HepG2 (cell line): Measurements from ENCODE around the gene CCM2. TPM values are rescaled to one million over a fixed set of nuclear protein-coding genes. Genes with fewer than 3 reads are reported as not detected.

Experiments
- ATAC-seq: fragments of 200-7000 bp; cut with Tn5 transposase; 3 replicates; pipeline ENCODE4 v1.9.1; 2020; ENCODE audit warnings: mild to moderate bottlenecking, moderate library complexity
- BruUV-seq: library from RNA; stranded (reverse); fragments of 400-500 nt; replicated peaks from 2 replicates; lab custom pipeline; 2021; lab: Mats Ljungman, UMichigan
- CTCF ChIA-PET: fragments of 300-600 bp; formaldehyde crosslinking; extraction: SDS; loops from one replicate; lab custom pipeline; 2021; ENCODE audit warnings: low total read pairs, inconsistent platforms, low intra/inter-chr PET ratio; lab: Yijun Ruan, JAX
- POLR2A ChIA-PET: fragments of 350-600 bp; sonication (Branson Sonifier 250); formaldehyde crosslinking; loops from one replicate; lab custom pipeline; 2020; ENCODE audit warnings: antibody characterized with exemption, inconsistent platforms; lab: Yijun Ruan, JAX
- DNase-seq: peaks from one replicate; pipeline ENCODE4 v3.0.0-alpha.2; 2015; ENCODE audit warnings: low spot score
- FAIRE-seq: peaks from 3 replicates; lab custom pipeline; 2011; peaks lifted over from hg19 to GRCh38; lab: Jason Lieb, UNC
- H2AFZ ChIP-seq: one replicate; pipeline ENCODE4 v1.6.1; 2011; ENCODE audit warnings: low read length, inconsistent platforms
- H3K27ac ChIP-seq: fragments of 300-600 bp; 3 replicates; pipeline ENCODE4 v1.8.0; 2011; ENCODE audit warnings: mixed run types, mild to moderate bottlenecking, mixed read lengths, low read length, inconsistent platforms; ENCODE audit not compliant: insufficient read depth; ENCODE audit errors: extremely low read length
- H3K27me3 ChIP-seq, 2 experiments: fragments of 200-600 bp in 1 of 2; 2 replicates in 1 of 2; 3 replicates in 1 of 2; pipeline versions ENCODE4 v1.6.0 to v1.8.0; 2011; ENCODE audit warnings: low read length in 2 of 2, mild to moderate bottlenecking in 2 of 2, moderate library complexity in 2 of 2, inconsistent platforms in 1 of 2; ENCODE audit not compliant: insufficient read depth in 2 of 2, control insufficient read depth in 1 of 2
- H3K36me3 ChIP-seq, 2 experiments: fragments of 200-600 bp in 1 of 2; replicated peaks in 1 of 2; 2 replicates in 1 of 2; 3 replicates in 1 of 2; pipeline versions ENCODE4 v1.5.1 to v1.8.0; 2011; ENCODE audit warnings: low read length in 2 of 2, inconsistent platforms in 1 of 2; ENCODE audit not compliant: insufficient read depth in 2 of 2, control insufficient read depth in 1 of 2
- H3K4me1 ChIP-seq: 2 replicates; pipeline ENCODE4 v1.5.1; 2012; ENCODE audit warnings: low read length, inconsistent platforms; ENCODE audit not compliant: insufficient read depth
- H3K4me2 ChIP-seq: 2 replicates; pipeline ENCODE4 v1.6.0; 2011; ENCODE audit warnings: low read depth, low read length, inconsistent platforms
- H3K4me3 ChIP-seq, 3 experiments: fragments of 200-600 bp in 1 of 3; sonication (generic), shearing (Covaris generic) in 1 of 3; replicated peaks in 1 of 3; 2 replicates each; pipeline ENCODE4 v1.5.1; 2011 to 2016; ENCODE audit warnings: low read length in 3 of 3, inconsistent platforms in 2 of 3, low read depth in 2 of 3, mild to moderate bottlenecking in 2 of 3, control low read depth in 1 of 3, mixed read lengths in 1 of 3; ENCODE audit not compliant: insufficient read depth in 1 of 3
- H3K79me2 ChIP-seq: one replicate; pipeline ENCODE4 v1.6.1; 2011; ENCODE audit warnings: low read length, inconsistent platforms; ENCODE audit not compliant: insufficient read depth
- H3K9ac ChIP-seq: 2 replicates; pipeline ENCODE4 v1.6.0; 2011; ENCODE audit warnings: mild to moderate bottlenecking, low read depth, low read length, inconsistent platforms; ENCODE audit not compliant: insufficient read depth
- H3K9me3 ChIP-seq: 2 replicates; pipeline ENCODE4 v1.5.1; 2012; ENCODE audit warnings: mild to moderate bottlenecking, low read length
- H4K20me1 ChIP-seq: 2 replicates; pipeline ENCODE4 v1.6.0; 2011; ENCODE audit warnings: inconsistent platforms, mild to moderate bottlenecking, low read length, moderate library complexity; ENCODE audit not compliant: insufficient read depth
- GABPB1 ChIP-seq: IDR thresholded peaks from 2 replicates; pipeline ENCODE4 v1.6.1; 2016; ENCODE audit warnings: mild to moderate bottlenecking, missing genetic modification reagents, moderate library complexity, missing compliant biosample characterization
- GLMP ChIP-seq: sonication (generic); formaldehyde crosslinking; IDR thresholded peaks from 2 replicates; pipeline ENCODE4 v1.9.0; 2021; ENCODE audit warnings: missing genetic modification reagents, mild to moderate bottlenecking, borderline replicate concordance
- KLF16 ChIP-seq, 2 experiments: sonication (generic) in 1 of 2; formaldehyde crosslinking in 1 of 2; IDR thresholded peaks; 2 replicates each; pipeline versions ENCODE4 v1.6.1 to v1.8.0; 2016 to 2023; ENCODE audit warnings: missing genetic modification reagents in 2 of 2, missing compliant biosample characterization in 1 of 2
- MAFF ChIP-seq: IDR thresholded peaks from 2 replicates; pipeline ENCODE4 v1.6.1; 2011; ENCODE audit warnings: low read depth, low read length, improper control_type of control experiment
- MAFK ChIP-seq, 2 experiments: IDR thresholded peaks in 1 of 2; conservative IDR thresholded peaks in 1 of 2; 2 replicates each; pipeline ENCODE4 v1.6.1; 2011; ENCODE audit warnings: improper control_type of control experiment in 2 of 2, low read length in 2 of 2
- MLLT10 ChIP-seq: sonication (generic); formaldehyde crosslinking; IDR thresholded peaks from 2 replicates; pipeline ENCODE4 v1.4.0; 2020; ENCODE audit warnings: missing genetic modification reagents
- RBM22 ChIP-seq: fragments of 200-400 bp; formaldehyde crosslinking; optimal IDR thresholded peaks from 2 replicates; pipeline ENCODE3; 2017; ENCODE audit warnings: mild to moderate bottlenecking, low read length, moderate library complexity
- STAT5B ChIP-seq: sonication (generic); formaldehyde crosslinking; IDR thresholded peaks from 2 replicates; pipeline ENCODE4 v1.4.0; 2020; ENCODE audit warnings: missing genetic modification reagents
- ZNF264 ChIP-seq: sonication (generic); formaldehyde crosslinking; IDR thresholded peaks from 2 replicates; pipeline ENCODE4 v1.4.0; 2020; ENCODE audit warnings: missing genetic modification reagents
- ZNF44 ChIP-seq: sonication (generic); formaldehyde crosslinking; IDR thresholded peaks from 2 replicates; pipeline ENCODE4 v1.5.1; 2020; ENCODE audit warnings: mild to moderate bottlenecking, missing genetic modification reagents
- ZNF629 ChIP-seq: sonication (generic); formaldehyde crosslinking; conservative IDR thresholded peaks from 2 replicates; pipeline ENCODE4 v1.5.0; 2020; ENCODE audit warnings: missing genetic modification reagents
- ZNF816 ChIP-seq: sonication (generic); formaldehyde crosslinking; IDR thresholded peaks from 2 replicates; pipeline ENCODE4 v1.8.0; 2022; ENCODE audit warnings: missing genetic modification reagents, mild to moderate bottlenecking, borderline replicate concordance
- WGBS: methylation state at CpG from one replicate; pipeline ENCODE4 v1.1.6; 2017; ENCODE audit warnings: low lambda C conversion rate; 5-methylcytosine and 5-hydroxymethylcytosine counted together
- in situ Hi-C: cut with HindIII; loops from 2 replicates; pipeline ENCODE4 v1.10.0; 2017; ENCODE audit warnings: low pct_unique_long_range_greater_than_20kb; ENCODE audit not compliant: extremely low pct_ligation_motif_present
- intact Hi-C: fragments of 100-400 bp; cut with micrococcal nuclease; formaldehyde crosslinking; loops from one replicate; pipeline ENCODE4 v1.10.0; 2022; ENCODE audit not compliant: unreplicated experiment
- polyA plus RNA-seq, 8 experiments: library from polyadenylated mRNA; depleted of rRNA in 3 of 8; stranded (reverse) in 7 of 8; unstranded in 1 of 8; fragments of >200 nt; fragmentation: Illumina TruSeq in 4 of 8; extraction: Trizol in 4 of 8; gene quantifications; 2 replicates each; pipeline versions ENCODE4 v1.2.1 to v1.2.3, GENCODE V29; 2011 to 2016; ENCODE audit warnings: low read depth in 4 of 8, missing spikeins in 1 of 8, mixed read lengths in 1 of 8; ENCODE audit not compliant: insufficient read depth in 1 of 8
- total RNA-seq, 5 experiments: library from RNA; depleted of rRNA; stranded (reverse); fragments of >200 nt; fragmentation: Illumina TruSeq; extraction: Trizol; gene quantifications; 2 replicates each; pipeline ENCODE4 v1.2.3, GENCODE V29; 2016; ENCODE audit warnings: low read depth in 1 of 5
- TF ChIP-seq, protein P1 (sequence below): sonication (generic); formaldehyde crosslinking; IDR thresholded peaks from 2 replicates; pipeline ENCODE4 v1.4.0; 2020; ENCODE audit warnings: missing genetic modification reagents, borderline replicate concordance
- TF ChIP-seq, protein P2 (sequence below): sonication (generic); formaldehyde crosslinking; IDR thresholded peaks from 2 replicates; pipeline ENCODE4 v1.5.1; 2020; ENCODE audit warnings: mild to moderate bottlenecking, moderate library complexity, missing genetic modification reagents
- TF ChIP-seq, protein P3 (sequence below): sonication (generic); formaldehyde crosslinking; IDR thresholded peaks from 2 replicates; pipeline ENCODE4 v1.5.1; 2020; ENCODE audit warnings: mild to moderate bottlenecking, missing genetic modification reagents, moderate library complexity

Gene CCM2
- total and polyA plus RNA-seq, 2 of the 13 experiments (the other 11 are each of a cell fraction or from before 2014, with no cell fraction given), result 13.7 to 15.8 TPM

GRCh38 chr7:45112648-45113047 lies 112.6 kb downstream of the CCM2 start:
- Histone ChIP-seq H3K4me1 (peaks cover 46% of the 10 kb centered on the region), H3K27ac (peak overlapping the region; percentile 94), H4K20me1 (peaks cover 14% of the 10 kb centered on the region), H3K9me3 (no peaks in the 10 kb centered on the region), H3K79me2 (peaks cover 36% of the 10 kb centered on the region), H2AFZ (no peak overlapping the region), H3K4me3 (peak overlapping the region in 2 of 3 experiments; percentile 74 to 97; a peak in 4 of 6 replicates), H3K9ac (peak overlapping the region; percentile 97; the same call in 1 of the 2 replicates), H3K27me3 (no peaks in the 10 kb centered on the region; a peak in 1 of 5 replicates), H3K36me3 (peaks cover 9 to 17% of the 10 kb centered on the region in 2 experiments), H3K4me2 (peak overlapping the region; percentile 75)
- FAIRE-seq (no peak), ATAC-seq (no peak), DNase-seq (no peak)
- no TSS peak for BruUV-seq
- intact Hi-C loops, result loop anchor here (5.0 kb wide), 1 partner anchor 110 kb away; the partner anchor contains the start of gene CCM2
- in situ Hi-C loops, result no loop called here
- WGBS, result 93% methylated on average over 1 of the region's 1 CpG
- ChIA-PET POLR2A (interaction anchor here (1.1 to 2.2 kb wide), 7 partner anchors 26 to 507 kb away, joined by 3 to 34 read pairs (median 6); partner anchors contain the start of genes CCM2, OGDH and PURB), CTCF (no interaction called here)
- TF ChIP-seq MAFF (peak; percentile 55; the same call in 1 of the 2 replicates), STAT5B (CRISPR knock-in tag) (no peak), RBM22 (no peak), GLMP (CRISPR knock-in tag) (no peak), KLF16 (CRISPR knock-in tag; IDR thresholded peaks at IDR 0.05) (no peak), ZNF264 (CRISPR knock-in tag) (no peak), ZNF816 (no peak), MLLT10 (CRISPR knock-in tag) (no peak), ZNF629 (CRISPR knock-in tag) (no peak), MAFK (conservative IDR thresholded peaks at IDR 0.05 in 1 of 2, IDR thresholded peaks at IDR 0.05 in 1 of 2; ENCODE audit: low read length in 2 of 2) (peak; percentile 44 to 66), GABPB1 (CRISPR knock-in tag) (no peak), ZNF44 (CRISPR knock-in tag) (no peak)
- TF ChIP-seq, protein P1, sequence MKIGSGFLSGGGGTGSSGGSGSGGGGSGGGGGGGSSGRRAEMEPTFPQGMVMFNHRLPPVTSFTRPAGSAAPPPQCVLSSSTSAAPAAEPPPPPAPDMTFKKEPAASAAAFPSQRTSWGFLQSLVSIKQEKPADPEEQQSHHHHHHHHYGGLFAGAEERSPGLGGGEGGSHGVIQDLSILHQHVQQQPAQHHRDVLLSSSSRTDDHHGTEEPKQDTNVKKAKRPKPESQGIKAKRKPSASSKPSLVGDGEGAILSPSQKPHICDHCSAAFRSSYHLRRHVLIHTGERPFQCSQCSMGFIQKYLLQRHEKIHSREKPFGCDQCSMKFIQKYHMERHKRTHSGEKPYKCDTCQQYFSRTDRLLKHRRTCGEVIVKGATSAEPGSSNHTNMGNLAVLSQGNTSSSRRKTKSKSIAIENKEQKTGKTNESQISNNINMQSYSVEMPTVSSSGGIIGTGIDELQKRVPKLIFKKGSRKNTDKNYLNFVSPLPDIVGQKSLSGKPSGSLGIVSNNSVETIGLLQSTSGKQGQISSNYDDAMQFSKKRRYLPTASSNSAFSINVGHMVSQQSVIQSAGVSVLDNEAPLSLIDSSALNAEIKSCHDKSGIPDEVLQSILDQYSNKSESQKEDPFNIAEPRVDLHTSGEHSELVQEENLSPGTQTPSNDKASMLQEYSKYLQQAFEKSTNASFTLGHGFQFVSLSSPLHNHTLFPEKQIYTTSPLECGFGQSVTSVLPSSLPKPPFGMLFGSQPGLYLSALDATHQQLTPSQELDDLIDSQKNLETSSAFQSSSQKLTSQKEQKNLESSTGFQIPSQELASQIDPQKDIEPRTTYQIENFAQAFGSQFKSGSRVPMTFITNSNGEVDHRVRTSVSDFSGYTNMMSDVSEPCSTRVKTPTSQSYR (CRISPR knock-in tag), result no peak
- TF ChIP-seq, protein P2, sequence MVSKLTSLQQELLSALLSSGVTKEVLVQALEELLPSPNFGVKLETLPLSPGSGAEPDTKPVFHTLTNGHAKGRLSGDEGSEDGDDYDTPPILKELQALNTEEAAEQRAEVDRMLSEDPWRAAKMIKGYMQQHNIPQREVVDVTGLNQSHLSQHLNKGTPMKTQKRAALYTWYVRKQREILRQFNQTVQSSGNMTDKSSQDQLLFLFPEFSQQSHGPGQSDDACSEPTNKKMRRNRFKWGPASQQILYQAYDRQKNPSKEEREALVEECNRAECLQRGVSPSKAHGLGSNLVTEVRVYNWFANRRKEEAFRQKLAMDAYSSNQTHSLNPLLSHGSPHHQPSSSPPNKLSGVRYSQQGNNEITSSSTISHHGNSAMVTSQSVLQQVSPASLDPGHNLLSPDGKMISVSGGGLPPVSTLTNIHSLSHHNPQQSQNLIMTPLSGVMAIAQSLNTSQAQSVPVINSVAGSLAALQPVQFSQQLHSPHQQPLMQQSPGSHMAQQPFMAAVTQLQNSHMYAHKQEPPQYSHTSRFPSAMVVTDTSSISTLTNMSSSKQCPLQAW (CRISPR knock-in tag), result no peak
- TF ChIP-seq, protein P3, sequence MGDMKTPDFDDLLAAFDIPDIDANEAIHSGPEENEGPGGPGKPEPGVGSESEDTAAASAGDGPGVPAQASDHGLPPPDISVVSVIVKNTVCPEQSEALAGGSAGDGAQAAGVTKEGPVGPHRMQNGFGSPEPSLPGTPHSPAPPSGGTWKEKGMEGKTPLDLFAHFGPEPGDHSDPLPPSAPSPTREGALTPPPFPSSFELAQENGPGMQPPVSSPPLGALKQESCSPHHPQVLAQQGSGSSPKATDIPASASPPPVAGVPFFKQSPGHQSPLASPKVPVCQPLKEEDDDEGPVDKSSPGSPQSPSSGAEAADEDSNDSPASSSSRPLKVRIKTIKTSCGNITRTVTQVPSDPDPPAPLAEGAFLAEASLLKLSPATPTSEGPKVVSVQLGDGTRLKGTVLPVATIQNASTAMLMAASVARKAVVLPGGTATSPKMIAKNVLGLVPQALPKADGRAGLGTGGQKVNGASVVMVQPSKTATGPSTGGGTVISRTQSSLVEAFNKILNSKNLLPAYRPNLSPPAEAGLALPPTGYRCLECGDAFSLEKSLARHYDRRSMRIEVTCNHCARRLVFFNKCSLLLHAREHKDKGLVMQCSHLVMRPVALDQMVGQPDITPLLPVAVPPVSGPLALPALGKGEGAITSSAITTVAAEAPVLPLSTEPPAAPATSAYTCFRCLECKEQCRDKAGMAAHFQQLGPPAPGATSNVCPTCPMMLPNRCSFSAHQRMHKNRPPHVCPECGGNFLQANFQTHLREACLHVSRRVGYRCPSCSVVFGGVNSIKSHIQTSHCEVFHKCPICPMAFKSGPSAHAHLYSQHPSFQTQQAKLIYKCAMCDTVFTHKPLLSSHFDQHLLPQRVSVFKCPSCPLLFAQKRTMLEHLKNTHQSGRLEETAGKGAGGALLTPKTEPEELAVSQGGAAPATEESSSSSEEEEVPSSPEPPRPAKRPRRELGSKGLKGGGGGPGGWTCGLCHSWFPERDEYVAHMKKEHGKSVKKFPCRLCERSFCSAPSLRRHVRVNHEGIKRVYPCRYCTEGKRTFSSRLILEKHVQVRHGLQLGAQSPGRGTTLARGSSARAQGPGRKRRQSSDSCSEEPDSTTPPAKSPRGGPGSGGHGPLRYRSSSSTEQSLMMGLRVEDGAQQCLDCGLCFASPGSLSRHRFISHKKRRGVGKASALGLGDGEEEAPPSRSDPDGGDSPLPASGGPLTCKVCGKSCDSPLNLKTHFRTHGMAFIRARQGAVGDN (CRISPR knock-in tag), result no peak
